TTC549 (cell line): ENCODE measurements around the gene AIF1.

Source experiments
- FAIRE-seq: peaks from 2 replicates; lab custom pipeline; 2012; peaks lifted over from hg19 to GRCh38; lab: Jason Lieb, UNC

AIF1 gene

DNA sequence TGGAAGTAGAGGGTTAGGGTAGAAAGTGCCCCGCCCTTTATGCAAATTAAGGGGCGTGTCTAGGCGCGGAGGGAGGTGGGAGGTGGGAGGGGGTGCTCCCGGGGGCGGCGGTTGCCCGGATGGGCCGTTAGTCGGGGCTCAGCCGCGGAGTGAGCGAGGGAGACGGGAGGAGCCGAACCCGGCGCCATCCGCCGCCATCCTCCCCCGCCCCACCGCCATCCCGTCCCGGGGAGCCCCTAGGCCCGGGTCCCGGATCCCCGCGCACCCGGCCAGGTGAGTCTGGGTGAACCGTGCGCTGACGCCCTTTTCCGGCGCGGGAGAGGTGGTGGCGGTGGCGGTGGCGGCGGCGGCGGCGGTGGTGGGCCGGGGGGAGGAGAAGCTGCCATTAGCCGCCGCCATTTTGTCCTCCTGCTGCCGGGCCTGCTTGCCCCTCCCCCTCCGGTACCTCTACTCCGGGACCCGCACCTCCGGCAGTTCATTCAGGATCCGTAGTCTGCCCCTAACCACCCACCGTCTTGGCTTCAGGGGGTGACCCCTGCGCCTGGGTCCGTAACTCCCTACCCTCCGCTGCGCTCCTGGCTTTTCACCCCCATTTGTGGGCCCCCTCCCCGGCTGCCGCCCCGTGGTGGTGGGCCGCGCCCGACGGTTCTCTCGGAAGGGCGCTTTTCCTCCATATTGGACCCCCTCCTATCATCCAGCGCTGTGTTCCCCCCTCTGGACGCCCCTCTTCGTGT, 5.7 kb downstream of the AIF1 start, which contains the start of gene PRRC2A:
TSS of gene PRRC2A (plus strand) at position 130 of the 734 bp plus-strand sequence. CDS start 2,075 bp downstream, outside the sequence.
- FAIRE-seq = no peak

- FAIRE-seq = no peak
Measured at GRCh38 chr6:31621320-31621939, 6.4 kb downstream of the AIF1 start.

DNA sequence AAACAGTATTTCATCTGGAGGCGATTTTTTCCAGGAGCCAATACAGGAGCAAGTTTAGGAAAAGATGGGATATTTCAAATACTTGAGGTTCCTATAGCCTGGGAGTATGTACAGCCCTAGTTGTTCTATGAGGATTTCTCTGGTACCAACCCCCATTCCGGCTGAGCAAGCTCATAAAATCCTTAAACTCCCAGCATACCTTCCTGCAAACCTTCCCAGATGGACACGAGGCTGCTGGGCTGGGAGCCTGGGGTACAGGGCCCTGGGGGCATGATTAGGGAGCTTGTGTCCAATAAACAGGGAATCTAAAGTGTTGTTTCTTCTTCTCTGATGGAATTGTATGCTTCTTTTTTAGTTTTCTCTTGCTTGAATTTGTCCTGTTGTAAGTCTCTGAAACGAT, 7.0 kb downstream of the AIF1 start:
- FAIRE-seq = no peak

GRCh38 chr6:31622684-31623091, 7.7 kb downstream of the AIF1 start:
- no peak for FAIRE-seq

GRCh38 chr6:31624070-31624469, 9.0 kb downstream of the AIF1 start:
- FAIRE-seq = no peak

DNA sequence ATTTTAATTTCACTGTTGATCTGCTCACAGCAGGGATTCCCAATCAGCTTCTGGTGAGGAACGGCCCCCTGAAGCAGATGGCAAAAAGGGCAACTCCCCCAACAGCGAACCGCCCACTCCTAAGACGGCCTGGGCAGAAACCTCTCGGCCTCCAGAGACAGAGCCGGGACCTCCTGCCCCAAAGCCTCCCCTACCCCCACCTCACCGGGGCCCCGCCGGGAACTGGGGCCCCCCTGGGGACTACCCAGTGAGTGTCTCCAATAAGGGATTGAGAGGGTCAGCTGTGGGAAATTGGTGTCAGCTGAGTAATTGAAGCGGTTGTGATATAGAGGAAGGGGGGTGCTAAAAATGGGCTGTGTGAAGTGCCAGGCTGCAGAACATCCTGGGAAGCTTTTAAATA, 11.9 kb downstream of the AIF1 start:
- no peak for FAIRE-seq

DNA sequence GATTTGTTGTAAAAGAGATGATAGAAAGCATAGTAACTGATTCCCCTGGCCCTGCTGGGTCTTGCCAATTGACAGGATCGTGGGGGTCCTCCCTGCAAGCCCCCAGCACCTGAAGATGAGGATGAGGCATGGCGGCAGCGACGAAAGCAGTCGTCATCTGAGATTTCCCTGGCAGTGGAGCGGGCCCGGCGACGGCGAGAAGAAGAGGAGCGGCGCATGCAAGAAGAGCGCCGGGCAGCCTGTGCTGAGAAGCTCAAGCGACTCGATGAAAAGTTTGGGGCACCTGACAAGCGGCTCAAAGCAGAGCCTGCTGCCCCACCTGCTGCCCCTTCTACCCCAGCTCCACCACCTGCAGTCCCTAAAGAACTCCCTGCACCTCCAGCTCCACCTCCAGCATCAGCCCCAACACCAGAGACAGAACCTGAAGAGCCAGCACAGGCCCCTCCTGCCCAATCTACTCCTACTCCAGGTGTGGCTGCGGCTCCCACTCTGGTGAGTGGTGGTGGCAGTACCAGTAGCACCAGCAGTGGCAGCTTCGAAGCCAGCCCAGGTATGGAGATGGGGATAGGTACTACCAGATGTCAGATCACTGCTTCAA, 12.8 kb downstream of the AIF1 start:
- no peak for FAIRE-seq

- no peak for FAIRE-seq
Measured at GRCh38 chr6:31629014-31629413, 14.0 kb downstream of the AIF1 start.

DNA sequence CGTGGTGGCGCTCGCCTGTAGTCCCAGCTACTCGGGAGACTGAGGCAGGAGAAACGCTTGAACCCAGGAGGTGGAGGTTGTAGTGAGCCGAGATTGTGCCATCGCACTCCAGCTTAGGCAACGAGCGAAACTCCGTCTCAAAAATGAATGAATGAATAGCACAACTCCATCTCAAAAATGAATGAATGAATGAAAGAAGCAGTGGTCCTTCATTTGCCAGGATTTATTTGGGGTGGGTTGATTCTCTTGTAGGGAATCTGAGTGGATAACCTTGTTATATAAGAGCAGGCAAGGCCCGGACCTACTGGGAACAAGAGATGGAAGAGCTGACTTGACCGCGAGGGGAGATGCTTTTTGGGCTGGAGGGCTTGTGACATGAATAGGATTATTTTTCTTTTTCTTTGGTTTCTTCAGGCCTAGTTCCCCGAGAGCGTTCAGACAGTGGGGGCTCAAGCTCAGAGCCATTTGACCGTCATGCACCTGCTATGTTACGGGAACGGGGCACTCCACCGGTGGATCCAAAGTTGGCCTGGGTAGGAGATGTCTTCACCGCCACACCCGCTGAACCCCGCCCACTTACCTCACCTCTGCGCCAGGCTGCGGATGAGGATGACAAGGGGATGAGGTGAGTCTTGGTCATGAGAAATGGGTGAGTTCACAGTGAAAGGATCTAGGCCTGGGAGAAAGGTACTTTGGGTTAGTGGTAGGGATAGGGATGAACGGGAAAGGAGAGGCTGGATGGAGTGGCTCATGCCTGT, 15.3 kb downstream of the AIF1 start:
- FAIRE-seq = no peak

- FAIRE-seq = no peak
Measured at GRCh38 chr6:31631209-31631608, 16.2 kb downstream of the AIF1 start.

- FAIRE-seq = no peak
Measured at GRCh38 chr6:31631681-31632278, 16.7 kb downstream of the AIF1 start.

- FAIRE-seq = no peak
Measured at GRCh38 chr6:31632279-31632946, 17.4 kb downstream of the AIF1 start.

DNA sequence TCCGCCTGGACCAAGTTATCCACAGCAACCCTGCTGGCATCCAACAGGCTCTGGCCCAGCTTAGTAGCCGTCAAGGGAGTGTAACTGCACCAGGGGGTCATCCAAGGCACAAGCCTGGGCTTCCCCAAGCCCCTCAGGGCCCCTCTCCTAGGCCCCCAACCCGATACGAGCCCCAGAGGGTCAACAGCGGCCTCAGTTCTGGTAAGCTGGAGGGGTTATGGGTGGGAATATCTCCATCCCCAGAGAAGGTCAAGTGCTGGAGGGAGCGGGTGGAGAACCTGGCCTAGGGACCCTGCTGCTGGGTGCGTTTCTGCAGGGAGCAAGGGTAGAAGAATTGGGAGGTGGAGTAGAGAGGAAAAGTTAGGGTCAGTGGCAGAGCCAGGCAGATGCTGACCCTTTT, 18.4 kb downstream of the AIF1 start:
- FAIRE-seq = no peak

DNA sequence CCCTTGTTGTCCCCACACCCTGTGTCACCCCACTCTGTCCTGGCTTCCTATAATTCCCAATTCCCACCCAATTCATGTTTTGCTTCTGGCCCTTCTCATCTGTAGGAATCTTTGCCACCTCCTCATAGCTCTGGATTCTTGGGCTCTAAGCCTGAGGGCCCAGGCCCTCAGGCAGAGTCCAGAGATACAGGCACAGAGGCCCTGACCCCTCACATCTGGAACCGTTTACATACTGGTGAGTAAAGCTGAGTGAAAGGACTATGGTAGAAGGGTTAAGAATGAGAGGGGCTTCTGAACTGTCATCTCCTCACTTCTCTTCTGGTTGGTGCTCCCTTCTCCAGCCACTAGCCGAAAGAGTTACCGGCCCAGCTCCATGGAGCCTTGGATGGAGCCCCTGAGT, 19.1 kb downstream of the AIF1 start:
- no peak for FAIRE-seq

DNA sequence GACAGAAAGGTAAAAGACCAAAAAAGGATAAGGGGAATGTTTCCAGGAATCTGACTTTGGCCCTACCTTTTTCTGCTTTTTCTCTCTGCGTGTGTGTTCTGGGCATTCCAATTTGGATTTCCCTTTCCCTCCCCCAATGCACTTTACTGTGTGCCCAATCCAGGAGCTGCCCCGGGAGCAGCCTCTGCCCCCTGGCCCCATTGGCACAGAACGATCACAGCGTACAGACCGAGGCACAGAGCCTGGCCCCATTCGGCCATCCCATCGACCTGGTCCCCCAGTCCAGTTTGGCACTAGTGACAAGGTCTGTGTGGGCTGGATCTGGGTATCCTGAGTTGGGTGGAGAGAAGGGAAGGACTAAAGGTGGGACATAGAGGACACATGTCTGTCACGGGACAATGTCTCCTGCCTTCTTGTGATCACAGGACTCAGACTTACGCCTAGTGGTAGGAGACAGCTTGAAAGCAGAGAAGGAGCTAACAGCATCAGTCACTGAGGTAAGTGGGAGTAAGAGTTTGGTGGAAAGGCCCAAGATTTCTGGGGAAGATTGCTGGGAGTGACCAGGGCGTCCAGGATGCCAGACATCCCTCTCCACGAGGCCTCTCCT, 20.0 kb downstream of the AIF1 start:
- FAIRE-seq = no peak

- FAIRE-seq = no peak
Measured at GRCh38 chr6:31636698-31637596, 21.9 kb downstream of the AIF1 start.

DNA sequence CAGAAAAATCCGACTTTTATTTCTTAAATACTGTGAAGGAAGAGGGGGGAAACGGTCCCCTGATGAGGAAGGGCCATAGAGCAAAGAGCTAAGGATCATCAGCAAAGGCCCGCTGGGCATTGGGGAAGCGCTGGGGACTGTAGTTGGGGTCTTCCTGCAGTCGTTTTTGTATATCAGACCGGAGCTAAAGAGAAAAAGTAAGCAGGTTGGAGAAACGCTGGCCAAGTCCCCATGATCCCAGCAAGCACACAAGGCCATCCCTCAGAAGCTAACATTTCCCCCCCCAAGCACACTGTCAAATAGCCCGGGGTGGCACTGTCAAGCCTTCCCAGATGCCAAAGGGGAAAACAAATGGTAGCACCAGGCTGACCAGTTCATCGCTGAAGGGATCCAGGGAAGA, 24.0 kb downstream of the AIF1 start:
- no peak for FAIRE-seq

- no peak for FAIRE-seq
Measured at GRCh38 chr6:31639449-31639861, 24.4 kb downstream of the AIF1 start.

DNA sequence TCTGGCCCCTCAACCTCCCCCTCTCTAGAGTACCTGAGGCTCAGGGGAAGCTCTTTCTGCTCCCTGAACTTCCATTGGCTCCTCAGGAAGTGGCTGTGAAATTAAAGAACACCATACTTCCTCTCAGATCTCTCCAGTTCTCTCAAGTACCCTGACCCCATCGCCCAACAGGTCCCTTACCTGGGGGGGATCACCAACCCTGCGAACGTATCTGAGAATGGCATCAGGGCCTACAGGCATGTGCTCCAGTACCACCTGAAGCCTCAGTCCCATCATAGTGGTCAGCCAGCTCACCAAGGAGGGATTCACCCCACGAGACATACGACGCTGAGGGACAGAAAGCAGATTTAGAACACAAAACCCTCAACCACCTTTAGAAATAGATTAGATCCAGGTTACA, 25.6 kb downstream of the AIF1 start:
- no peak for FAIRE-seq

DNA sequence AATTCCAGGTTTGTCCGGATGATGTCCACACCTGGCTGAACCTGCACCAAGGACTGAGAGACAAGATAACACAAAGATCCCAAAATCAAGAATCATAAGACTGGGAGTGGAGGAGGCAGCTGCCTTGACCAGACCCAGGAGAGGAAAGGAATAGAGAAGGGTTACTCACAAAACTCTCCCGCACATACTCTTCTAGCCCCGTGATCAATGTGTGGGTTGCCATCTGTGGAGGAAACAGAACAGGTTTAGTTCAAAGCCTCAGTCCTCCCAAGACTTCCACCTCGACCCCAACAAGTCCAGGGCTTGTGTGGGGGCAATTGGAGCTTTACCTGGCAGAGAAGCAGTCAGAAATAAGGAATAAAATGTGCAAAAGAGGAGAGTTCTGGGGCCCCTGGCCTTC, 26.3 kb downstream of the AIF1 start:
- no peak for FAIRE-seq
